ENCODE measurements around the gene SRSF1.
A peak's percentile ranks its signal among the peaks of the same experiment; 100 is the strongest.

Gene SRSF1

GRCh38 chr17:58019039-58019438, 12.0 kb upstream of the SRSF1 start:
- no peak for DNase-seq (ENCODE audit: low spot score)

GRCh38 chr17:58010067-58010799, 3.2 kb upstream of the SRSF1 start:
- no peak for DNase-seq (ENCODE audit: low spot score)

GRCh38 chr17:58007781-58008706, 998 bp upstream of the SRSF1 start:
- DNase-seq (ENCODE audit: low spot score): no peak

- DNase-seq (ENCODE audit: low spot score): peak; percentile 82
Measured at GRCh38 chr17:58006560-58006923, 504 bp downstream of the SRSF1 start.

GRCh38 chr17:58005728-58006559, 1.1 kb downstream of the SRSF1 start:
- DNase-seq (ENCODE audit: low spot score): no peak

- peak; percentile 55 for DNase-seq (ENCODE audit: low spot score)
Measured at GRCh38 chr17:58005031-58005727, 1.9 kb downstream of the SRSF1 start.

GRCh38 chr17:58004060-58004459, 3.0 kb downstream of the SRSF1 start:
- no peak for DNase-seq (ENCODE audit: low spot score)

- no peak for DNase-seq (ENCODE audit: low spot score)
Measured at GRCh38 chr17:58002973-58003372, 4.1 kb downstream of the SRSF1 start.

GRCh38 chr17:58002154-58002948, 4.7 kb downstream of the SRSF1 start:
- no peak for DNase-seq (ENCODE audit: low spot score)

GRCh38 chr17:58001461-58002124, 5.5 kb downstream of the SRSF1 start:
- DNase-seq (ENCODE audit: low spot score): no peak

- DNase-seq (ENCODE audit: low spot score): peak; percentile 40
Measured at GRCh38 chr17:57999496-58000017, 7.5 kb downstream of the SRSF1 start.

- DNase-seq (ENCODE audit: low spot score): no peak
Measured at GRCh38 chr17:57999010-57999495, 8.0 kb downstream of the SRSF1 start.

- no peak for DNase-seq (ENCODE audit: low spot score)
Measured at GRCh38 chr17:57997085-57997809, 9.8 kb downstream of the SRSF1 start.

- peak; percentile 83 for DNase-seq (ENCODE audit: low spot score)
Measured at GRCh38 chr17:57995076-57995956, 11.7 kb downstream of the SRSF1 start.

GRCh38 chr17:57994436-57994835, 12.6 kb downstream of the SRSF1 start:
- no peak for DNase-seq (ENCODE audit: low spot score)

GRCh38 chr17:57993471-57994365, 13.3 kb downstream of the SRSF1 start:
- DNase-seq (ENCODE audit: low spot score): no peak

- DNase-seq (ENCODE audit: low spot score): no peak
Measured at GRCh38 chr17:57991537-57991936, 15.5 kb downstream of the SRSF1 start.
